GM21619 (cell line): Measurements from ENCODE around the gene CDC37.
A peak's percentile ranks its signal among the peaks of the same experiment; 100 is the strongest.
"Not testable (repeated sequence)": the region's sequence is repeated elsewhere in the genome, so short reads cannot be mapped to it uniquely, and the experiment has no call there.

Source experiments
- ATAC-seq: cut with Tn5 transposase; IDR thresholded peaks from one replicate; pipeline ENCODE4 v1.9.1; 2021; ENCODE audit not compliant: unreplicated experiment

Gene CDC37

DNA sequence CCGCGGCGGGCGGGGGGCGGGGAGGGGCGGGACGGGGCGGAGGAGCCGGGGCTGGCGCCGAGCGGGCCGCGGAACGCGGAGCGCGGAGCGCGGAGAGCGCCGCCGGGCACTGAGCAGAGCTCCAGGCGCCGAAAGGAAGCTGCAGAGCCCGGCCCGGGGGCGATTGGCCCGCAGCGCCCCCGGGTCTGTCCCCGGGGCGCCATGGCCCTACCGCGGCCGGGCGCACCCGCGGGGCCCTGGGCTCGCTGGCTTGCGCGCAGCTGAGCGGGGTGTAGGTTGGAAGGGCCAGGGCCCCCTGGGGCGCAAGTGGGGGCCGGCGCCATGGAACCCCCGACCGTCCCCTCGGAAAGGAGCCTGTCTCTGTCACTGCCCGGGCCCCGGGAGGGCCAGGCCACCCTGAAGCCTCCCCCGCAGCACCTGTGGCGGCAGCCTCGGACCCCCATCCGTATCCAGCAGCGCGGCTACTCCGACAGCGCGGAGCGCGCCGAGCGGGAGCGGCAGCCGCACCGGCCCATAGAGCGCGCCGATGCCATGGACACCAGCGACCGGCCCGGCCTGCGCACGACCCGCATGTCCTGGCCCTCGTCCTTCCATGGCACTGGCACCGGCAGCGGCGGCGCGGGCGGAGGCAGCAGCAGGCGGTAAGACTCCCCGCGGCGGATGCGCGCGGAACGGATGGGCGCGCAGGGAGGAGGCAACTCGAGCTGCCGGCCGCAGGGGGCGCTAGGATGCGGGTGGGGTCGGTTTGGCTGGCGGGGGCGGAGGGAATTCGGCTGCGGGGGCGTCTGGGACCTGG lies 17.3 kb upstream of the CDC37 start, which contains the start of gene PDE4A:
TSS of gene PDE4A (plus strand) at position 95 of the 796 bp plus-strand sequence. CDS start at position 322, 227 bp downstream.
- ATAC-seq, result no peak

GRCh38 chr19:10419646-10420443 lies 16.5 kb upstream of the CDC37 start:
- ATAC-seq, result no peak

- no peak for ATAC-seq
Observed at GRCh38 chr19:10419200-10419645, 15.9 kb upstream of the CDC37 start.

DNA sequence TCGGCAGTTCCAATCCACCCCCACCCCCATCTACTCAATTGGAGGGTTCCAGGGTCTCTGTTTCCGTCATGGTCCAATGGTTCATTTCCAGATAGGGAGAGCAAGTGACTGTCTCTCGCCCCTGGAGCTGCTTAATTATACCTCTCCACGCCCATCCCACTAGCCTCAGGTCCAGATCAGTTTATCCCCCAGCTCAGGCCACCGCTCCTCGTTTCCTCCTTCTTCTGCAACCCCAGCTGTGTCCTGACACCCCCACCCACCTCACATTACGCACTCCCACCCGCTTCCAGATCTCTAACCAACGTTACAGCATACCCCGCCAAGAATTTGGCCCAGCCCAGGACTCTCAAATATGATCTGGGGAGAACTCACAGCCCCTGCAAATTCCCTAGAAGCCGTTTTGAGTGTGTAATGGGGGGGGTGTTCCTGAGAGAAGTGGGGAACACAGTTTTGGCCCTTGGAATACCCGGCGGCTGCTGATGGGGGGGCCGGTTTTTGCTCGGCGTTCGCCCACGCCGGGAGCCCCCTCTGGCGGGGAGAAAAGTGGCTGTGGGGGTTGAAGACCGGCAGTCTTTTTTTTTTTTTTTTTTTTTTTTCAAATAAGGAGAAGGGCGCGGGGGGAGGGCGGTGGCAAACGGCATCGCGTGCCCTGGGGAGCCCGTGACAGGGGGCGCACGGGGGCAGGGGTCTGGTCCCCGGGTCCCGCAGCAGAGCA lies 15.3 kb upstream of the CDC37 start:
- no peak for ATAC-seq

DNA sequence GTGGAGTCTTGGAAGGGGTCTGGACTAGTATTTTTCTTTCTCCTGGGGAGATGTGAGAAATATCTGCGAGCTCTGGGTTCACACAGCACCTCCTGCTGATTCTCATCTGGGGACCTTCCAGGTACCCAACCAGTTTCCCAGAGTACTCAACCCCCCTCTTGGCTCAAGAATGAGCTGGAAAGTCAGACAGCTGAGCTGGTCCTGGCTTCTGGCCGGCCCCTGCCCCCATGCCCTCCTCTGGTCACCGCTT lies 14.8 kb upstream of the CDC37 start:
- no peak for ATAC-seq

- no peak for ATAC-seq
Observed at GRCh38 chr19:10417541-10418234, 14.3 kb upstream of the CDC37 start.

DNA sequence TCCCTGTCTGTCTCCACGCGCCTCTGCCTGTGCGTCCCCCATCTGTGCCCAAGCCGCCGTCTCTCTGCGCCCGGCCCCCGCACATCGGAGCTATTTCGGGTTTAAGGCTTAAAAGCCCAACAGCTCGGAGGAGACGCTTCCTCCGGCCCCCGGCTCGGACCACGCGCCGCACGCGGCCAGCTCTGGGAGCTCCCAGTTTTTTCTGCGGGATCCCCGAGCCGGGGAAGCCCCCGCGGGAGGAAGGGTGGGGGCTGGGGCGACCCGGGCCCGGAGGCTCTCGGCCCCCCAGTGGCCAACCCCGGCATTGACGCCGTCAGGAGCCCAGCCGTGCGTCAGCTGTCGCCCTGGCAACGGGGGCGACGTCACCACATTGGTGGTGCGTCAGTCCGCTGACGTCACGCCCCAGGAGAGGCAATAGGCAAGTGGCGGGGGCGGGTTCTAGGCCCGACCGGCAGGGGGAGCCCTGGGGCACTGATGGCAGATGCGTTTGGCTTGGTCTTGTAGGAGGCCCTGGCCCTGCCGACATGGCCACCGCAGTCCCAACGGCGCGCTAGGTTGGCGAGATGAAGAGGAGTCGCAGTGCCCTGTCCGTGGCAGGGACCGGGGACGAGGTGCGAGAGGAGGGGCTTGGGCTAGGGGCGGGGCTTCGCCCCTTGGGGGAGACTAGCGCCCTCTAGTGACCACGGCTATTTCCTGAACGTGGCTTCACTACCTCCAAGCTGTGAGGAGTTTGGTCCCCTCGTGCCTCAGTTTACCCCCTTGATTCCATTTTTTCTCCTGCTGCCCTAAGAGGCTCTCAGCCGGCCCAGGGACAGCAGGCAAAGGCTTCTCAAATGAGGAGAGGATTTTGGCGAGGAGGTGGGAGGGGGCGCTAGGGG lies 13.3 kb upstream of the CDC37 start:
- peak; percentile 27 for ATAC-seq

GRCh38 chr19:10416083-10416379 lies 12.7 kb upstream of the CDC37 start:
- no peak for ATAC-seq

GRCh38 chr19:10412257-10412977 lies 9.1 kb upstream of the CDC37 start:
- peak; percentile 60 for ATAC-seq

- not testable (repeated sequence) for ATAC-seq
Observed at GRCh38 chr19:10411224-10411623, 7.9 kb upstream of the CDC37 start.

- no peak for ATAC-seq
Observed at GRCh38 chr19:10408511-10409283, 5.4 kb upstream of the CDC37 start.

DNA sequence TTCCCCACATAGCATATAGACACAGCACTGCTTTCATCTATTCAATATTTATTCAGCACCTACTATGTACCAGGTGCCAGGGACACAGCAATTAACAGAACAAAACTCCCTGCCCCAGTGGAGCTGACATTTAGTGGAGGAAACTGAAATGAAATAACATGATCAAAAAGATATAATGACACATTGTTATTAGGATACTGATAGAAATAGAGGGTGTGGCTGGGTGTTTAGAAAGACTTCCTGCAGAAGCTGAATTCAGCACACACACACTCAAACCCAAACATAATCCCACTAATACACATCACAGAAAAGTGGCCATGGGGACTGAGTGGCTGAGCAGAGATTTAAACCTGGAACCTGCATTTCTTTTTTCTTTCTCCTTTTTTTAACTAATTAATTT lies 3.8 kb upstream of the CDC37 start:
- ATAC-seq, result no peak

DNA sequence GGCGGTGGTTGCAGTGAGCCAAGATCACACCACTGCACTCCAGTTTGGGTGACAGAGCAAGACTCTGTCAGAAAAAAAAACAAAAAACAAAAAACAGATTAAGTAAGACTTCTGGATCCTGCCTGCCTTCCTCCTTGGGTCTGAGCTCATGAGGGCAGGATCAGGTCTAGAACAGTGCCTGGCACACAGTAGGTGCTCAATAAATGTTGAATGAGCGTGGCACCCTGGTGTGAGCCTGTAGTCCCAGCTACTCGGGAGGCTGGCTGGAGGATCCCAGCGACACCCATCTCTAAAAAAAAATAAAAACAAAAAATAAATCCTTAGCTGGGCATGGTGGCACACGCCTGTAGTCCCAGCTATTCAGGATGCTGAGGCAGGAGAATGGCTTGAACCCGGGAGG lies 2.8 kb upstream of the CDC37 start:
- ATAC-seq, result no peak

- ATAC-seq, result no peak
Observed at GRCh38 chr19:10404888-10405820, 1.8 kb upstream of the CDC37 start.

DNA sequence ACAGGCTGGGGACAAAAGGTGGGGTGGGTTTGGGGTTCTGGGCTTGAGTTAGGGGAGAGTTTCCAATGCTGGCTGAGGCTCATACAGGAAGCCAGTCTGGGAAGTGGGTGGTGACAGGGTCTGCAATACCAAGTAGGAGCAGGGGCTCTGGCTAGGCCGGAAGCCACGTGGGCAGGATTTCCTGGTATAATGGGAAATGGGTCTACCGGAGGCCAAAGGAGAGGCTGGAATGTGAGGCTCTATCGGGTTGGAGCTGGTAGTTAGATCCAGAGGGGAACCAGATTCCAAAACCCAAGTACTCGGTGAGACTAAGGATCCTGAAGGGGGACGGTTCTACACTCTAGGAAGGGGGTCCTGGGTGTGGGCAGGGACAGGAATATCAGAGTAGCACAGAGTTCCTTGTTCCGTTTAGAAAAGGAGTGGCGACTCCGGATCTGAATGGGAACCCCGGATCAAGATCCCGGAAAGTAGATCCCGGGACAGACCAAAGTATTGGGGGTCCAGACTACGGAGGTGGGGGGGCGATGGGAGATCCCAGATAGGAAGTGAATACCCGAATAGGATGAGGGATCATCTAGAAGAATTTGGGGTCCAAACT lies 802 bp downstream of the CDC37 start:
- no peak for ATAC-seq

DNA sequence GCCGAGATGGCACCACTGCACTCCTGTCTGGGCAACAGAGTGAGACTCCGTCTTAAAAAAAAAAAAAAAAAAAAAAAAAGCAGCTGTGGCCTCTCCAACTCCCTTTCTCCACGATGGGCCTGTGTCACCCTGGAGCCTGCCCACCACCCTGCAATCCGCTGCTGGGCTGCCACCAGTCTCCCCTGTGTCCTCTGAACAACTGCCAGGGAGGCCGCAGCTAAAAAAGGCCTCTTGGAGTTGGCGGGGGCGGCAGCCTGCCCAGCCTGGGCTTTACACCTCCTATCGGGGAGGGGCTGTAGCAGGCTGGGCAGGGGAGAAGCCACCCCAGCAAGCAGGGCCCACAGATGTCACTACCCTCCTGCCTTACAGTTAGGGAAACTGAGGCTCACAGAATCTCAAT lies 3.5 kb downstream of the CDC37 start:
- no peak for ATAC-seq

DNA sequence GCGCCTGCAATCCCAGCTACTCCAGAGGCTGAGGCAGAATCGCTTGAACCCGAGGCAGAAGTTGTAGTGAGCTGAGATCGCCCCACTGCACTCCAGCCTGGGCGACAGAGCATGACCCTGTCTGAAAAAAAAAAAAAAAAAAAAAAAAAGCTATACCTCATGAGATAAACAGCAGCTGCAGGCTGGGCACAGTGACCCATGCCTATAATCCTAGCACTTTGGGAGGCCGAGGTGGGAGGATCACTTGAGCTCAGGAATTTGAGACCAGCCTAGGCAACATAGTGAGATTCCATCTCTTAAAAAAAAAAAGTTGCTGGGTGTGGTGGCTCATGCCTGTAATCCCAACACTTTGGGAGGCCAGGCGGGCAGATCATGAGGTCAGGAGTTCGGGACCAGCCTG lies 4.0 kb downstream of the CDC37 start:
- ATAC-seq, result not testable (repeated sequence)
